Panc1 (cell line): Measurements from ENCODE around the gene SPARC. TPM values are rescaled to one million over a fixed set of nuclear protein-coding genes. Genes with fewer than 3 reads are reported as not detected.
A peak's percentile ranks its signal among the peaks of the same experiment; 100 is the strongest.

ENCODE experiments used
- ATAC-seq: fragments of 200-7000 bp; cut with Tn5 transposase; 2 replicates; pipeline ENCODE4 v1.9.1; 2020; ENCODE audit warnings: mild to moderate bottlenecking, moderate library complexity
- BruUV-seq: library from RNA; stranded (reverse); fragments of 400-500 nt; replicated peaks from 2 replicates; lab custom pipeline; 2021; lab: Mats Ljungman, UMichigan
- CTCF ChIA-PET: fragments of 300-600 bp; sonication (Branson Sonifier 250); formaldehyde crosslinking; loops from one replicate; lab custom pipeline; 2022; ENCODE audit warnings: antibody characterized with exemption; lab: Charles Lee
- POLR2A ChIA-PET: fragments of 300-600 bp; sonication (Branson Sonifier 250); formaldehyde crosslinking; loops from one replicate; lab custom pipeline; 2022; ENCODE audit warnings: antibody characterized with exemption; lab: Charles Lee
- DNase-seq: peaks from one replicate; pipeline ENCODE4 v3.0.0-alpha.2; 2010; ENCODE audit warnings: low read depth, low spot score
- H3K27ac ChIP-seq: 2 replicates; pipeline ENCODE4 v1.5.1; 2011; ENCODE audit warnings: mild to moderate bottlenecking, low read length, inconsistent platforms
- H3K27me3 ChIP-seq: fragments of 200-500 bp; sonication (Bioruptor generic); 2 replicates; pipeline ENCODE4 v1.6.0; 2014; ENCODE audit warnings: low read length, inconsistent platforms; ENCODE audit not compliant: control insufficient read depth, insufficient read depth
- H3K36me3 ChIP-seq: fragments of 200-500 bp; sonication (Bioruptor generic); 2 replicates; pipeline ENCODE4 v1.5.1; 2014; ENCODE audit warnings: inconsistent platforms, mild to moderate bottlenecking, low read length, moderate library complexity; ENCODE audit not compliant: control insufficient read depth, insufficient read depth
- H3K4me1 ChIP-seq: 2 replicates; pipeline ENCODE4 v1.5.1; 2011; ENCODE audit warnings: inconsistent platforms, mild to moderate bottlenecking, low read length, moderate library complexity; ENCODE audit not compliant: control insufficient read depth, insufficient read depth
- H3K4me3 ChIP-seq, 2 experiments: 2 replicates each; pipeline ENCODE4 v1.5.1; 2011 to 2012; ENCODE audit warnings: low read depth in 2 of 2, low read length in 2 of 2, mild to moderate bottlenecking in 2 of 2, inconsistent platforms in 1 of 2, moderate library complexity in 1 of 2
- H3K9me3 ChIP-seq: fragments of 200-500 bp; sonication (Bioruptor generic); 2 replicates; pipeline ENCODE4 v1.5.1; 2014; ENCODE audit warnings: low read depth, mild to moderate bottlenecking, inconsistent platforms, low read length, moderate library complexity; ENCODE audit not compliant: control insufficient read depth, insufficient read depth
- POLR2AphosphoS5 ChIP-seq: IDR thresholded peaks from 2 replicates; pipeline ENCODE4 v1.6.1; 2012; ENCODE audit warnings: mild to moderate bottlenecking, low read depth, low read length, moderate library complexity
- REST ChIP-seq, 2 experiments: IDR thresholded peaks; 2 replicates each; pipeline ENCODE4 v1.6.1; 2011 to 2012; ENCODE audit warnings: low read depth in 2 of 2, control low read depth in 1 of 2, low read length in 1 of 2, mild to moderate bottlenecking in 1 of 2, moderate library complexity in 1 of 2; ENCODE audit not compliant: insufficient read depth in 1 of 2
- SIN3A ChIP-seq: IDR thresholded peaks from 2 replicates; pipeline ENCODE4 v1.6.1; 2012; ENCODE audit warnings: low read depth, mild to moderate bottlenecking, low read length, moderate library complexity, borderline replicate concordance; ENCODE audit not compliant: insufficient read depth
- TCF7L2 ChIP-seq: IDR thresholded peaks from 2 replicates; pipeline ENCODE4 v1.6.1; 2011; ENCODE audit warnings: mild to moderate bottlenecking, low read depth, low read length, inconsistent platforms
- in situ Hi-C: cut with HindIII; loops from 2 replicates; pipeline ENCODE4 v1.10.0; 2016; ENCODE audit warnings: low sequenced_read_pairs, low pct_unique_long_range_greater_than_20kb
- intact Hi-C: fragments of 100-400 bp; cut with micrococcal nuclease; formaldehyde crosslinking; loops from one replicate; pipeline ENCODE4 v1.10.0; 2022; ENCODE audit not compliant: unreplicated experiment
- total RNA-seq: library from RNA; stranded (reverse); gene quantifications from one replicate; pipeline ENCODE4 v1.2.1, GENCODE V29; 2021; ENCODE audit not compliant: unreplicated experiment
- TF ChIP-seq, protein P1 (sequence below): fragments of 450-650 bp; IDR thresholded peaks from 2 replicates; pipeline ENCODE4 v1.5.1; 2017; ENCODE audit warnings: mild to moderate bottlenecking

SPARC gene
- total RNA-seq, 1 experiment from 2014 or later = 228 TPM

GRCh38 chr5:151617841-151618710, 68.6 kb downstream of the SPARC start:
- ChIA-PET CTCF (no interaction called here), POLR2A (no interaction called here)
- intact Hi-C loops = no loop called here
- no peaks in the 10 kb centered on the region for H3K36me3 ChIP-seq
- in situ Hi-C loops = no loop called here
- TF ChIP-seq, protein P1, sequence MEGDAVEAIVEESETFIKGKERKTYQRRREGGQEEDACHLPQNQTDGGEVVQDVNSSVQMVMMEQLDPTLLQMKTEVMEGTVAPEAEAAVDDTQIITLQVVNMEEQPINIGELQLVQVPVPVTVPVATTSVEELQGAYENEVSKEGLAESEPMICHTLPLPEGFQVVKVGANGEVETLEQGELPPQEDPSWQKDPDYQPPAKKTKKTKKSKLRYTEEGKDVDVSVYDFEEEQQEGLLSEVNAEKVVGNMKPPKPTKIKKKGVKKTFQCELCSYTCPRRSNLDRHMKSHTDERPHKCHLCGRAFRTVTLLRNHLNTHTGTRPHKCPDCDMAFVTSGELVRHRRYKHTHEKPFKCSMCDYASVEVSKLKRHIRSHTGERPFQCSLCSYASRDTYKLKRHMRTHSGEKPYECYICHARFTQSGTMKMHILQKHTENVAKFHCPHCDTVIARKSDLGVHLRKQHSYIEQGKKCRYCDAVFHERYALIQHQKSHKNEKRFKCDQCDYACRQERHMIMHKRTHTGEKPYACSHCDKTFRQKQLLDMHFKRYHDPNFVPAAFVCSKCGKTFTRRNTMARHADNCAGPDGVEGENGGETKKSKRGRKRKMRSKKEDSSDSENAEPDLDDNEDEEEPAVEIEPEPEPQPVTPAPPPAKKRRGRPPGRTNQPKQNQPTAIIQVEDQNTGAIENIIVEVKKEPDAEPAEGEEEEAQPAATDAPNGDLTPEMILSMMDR = no peak
- peak; percentile 37; the same call in 1 of the 2 replicates for TF ChIP-seq TCF7L2
- no peak for TF ChIP-seq POLR2AphosphoS5
- no peak overlapping the region for H3K27ac ChIP-seq
- H3K4me1 ChIP-seq = 0 out of 2 replicates have a peak, but pooled peaks cover 2% of the 10 kb centered on the region
- no TSS peak for BruUV-seq
- H3K9me3 ChIP-seq = no peaks in the 10 kb centered on the region
- no peak overlapping the region for H3K4me3 ChIP-seq
- H3K27me3 ChIP-seq = no peaks in the 10 kb centered on the region
- ATAC-seq (peak; percentile 38), DNase-seq (no peak)

- Histone ChIP-seq H3K36me3 (no peaks in the 10 kb centered on the region), H3K9me3 (no peaks in the 10 kb centered on the region), H3K27me3 (no peaks in the 10 kb centered on the region), H3K4me3 (no peak overlapping the region), H3K4me1 (0 out of 2 replicates have a peak, but pooled peaks cover 2% of the 10 kb centered on the region), H3K27ac (no peak overlapping the region)
- no TSS peak for BruUV-seq
- no peak for DNase-seq
- TF ChIP-seq POLR2AphosphoS5 = no peak
- TF ChIP-seq, protein P1 = no peak
- TF ChIP-seq SIN3A = no peak
- no peak for TF ChIP-seq TCF7L2
- TF ChIP-seq REST (IDR thresholded peaks at IDR 0.05; ENCODE audit: insufficient read depth in 1 of 2, low read depth in 2 of 2, low read length in 1 of 2) = no peak
- POLR2A ChIA-PET = no interaction called here
- CTCF ChIA-PET = no interaction called here
- in situ Hi-C loops = no loop called here
- ATAC-seq = no peak; the same call in 1 of the 2 replicates
- intact Hi-C loops = no loop called here
Measured at GRCh38 chr5:151617383-151617840, 69.3 kb downstream of the SPARC start.
